Activated T-helper 1 cell treated with Interleukin-2 at 50 U/mL for 16 hours (primary cell): Measurements from ENCODE around the gene RHBDD3.

Source experiments
- DNase-seq: peaks from one replicate; pipeline ENCODE4 v3.0.0-alpha.2; 2020; ENCODE audit warnings: low read depth

The RHBDD3 gene

DNA sequence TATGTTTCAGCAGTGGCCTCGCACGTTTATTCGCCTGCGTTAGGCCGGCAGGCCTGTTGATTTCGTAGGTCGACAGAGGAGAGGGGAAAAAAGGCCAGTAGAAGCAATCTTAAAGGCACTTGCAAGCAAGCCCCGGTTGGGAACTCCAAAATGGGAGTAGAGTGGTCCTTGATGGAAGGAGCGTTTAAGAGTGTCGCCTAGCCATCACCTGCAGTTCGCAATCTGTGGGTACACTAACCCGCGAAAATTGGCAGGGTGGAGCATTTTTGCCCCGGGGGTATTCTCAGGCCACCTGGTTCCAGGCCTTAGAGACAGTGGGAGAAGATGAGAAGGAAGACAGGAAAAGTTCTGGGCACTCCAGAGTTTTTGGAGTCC is 1.4 kb upstream of the RHBDD3 start:
- no peak for DNase-seq

- peak; percentile 10 for DNase-seq
These were observed 889 bp upstream of the RHBDD3 start for GRCh38 chr22:29268511-29269229.

DNA sequence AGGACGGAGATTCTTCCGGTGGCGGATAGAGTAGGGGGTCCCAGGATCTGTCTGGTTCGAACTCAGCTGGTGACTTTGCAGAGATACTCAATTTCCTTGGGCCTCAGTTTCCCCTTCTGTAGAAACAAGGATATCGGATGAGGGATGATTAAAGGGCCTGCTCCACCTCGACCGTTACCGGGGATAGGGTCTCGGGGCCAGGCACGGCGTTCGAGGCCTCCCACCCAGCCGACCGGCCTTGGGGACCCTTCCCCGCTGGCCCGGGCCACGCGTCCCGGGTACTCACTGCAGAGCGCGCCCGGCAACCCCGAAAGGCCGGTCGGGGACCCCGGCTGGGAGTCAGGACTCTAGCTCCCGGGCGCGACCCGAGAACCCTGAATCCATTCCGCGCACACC is 321 bp downstream of the RHBDD3 start:
- DNase-seq: no peak

- no peak for DNase-seq
These were observed 968 bp downstream of the RHBDD3 start for GRCh38 chr22:29266564-29267461.

- DNase-seq: no peak
These were observed 1.9 kb downstream of the RHBDD3 start for GRCh38 chr22:29265929-29266328.

- DNase-seq: no peak
These were observed 2.5 kb downstream of the RHBDD3 start for GRCh38 chr22:29265305-29265704.

GRCh38 chr22:29263791-29264276 is 3.9 kb downstream of the RHBDD3 start:
- DNase-seq: no peak

- no peak for DNase-seq
These were observed 7.0 kb downstream of the RHBDD3 start for GRCh38 chr22:29260601-29261315.

GRCh38 chr22:29260031-29260560 is 7.7 kb downstream of the RHBDD3 start:
- DNase-seq: no peak

- no peak for DNase-seq
These were observed 8.4 kb downstream of the RHBDD3 start for GRCh38 chr22:29259253-29259899.

GRCh38 chr22:29258407-29259252 is 9.2 kb downstream of the RHBDD3 start:
- DNase-seq: no peak

DNA sequence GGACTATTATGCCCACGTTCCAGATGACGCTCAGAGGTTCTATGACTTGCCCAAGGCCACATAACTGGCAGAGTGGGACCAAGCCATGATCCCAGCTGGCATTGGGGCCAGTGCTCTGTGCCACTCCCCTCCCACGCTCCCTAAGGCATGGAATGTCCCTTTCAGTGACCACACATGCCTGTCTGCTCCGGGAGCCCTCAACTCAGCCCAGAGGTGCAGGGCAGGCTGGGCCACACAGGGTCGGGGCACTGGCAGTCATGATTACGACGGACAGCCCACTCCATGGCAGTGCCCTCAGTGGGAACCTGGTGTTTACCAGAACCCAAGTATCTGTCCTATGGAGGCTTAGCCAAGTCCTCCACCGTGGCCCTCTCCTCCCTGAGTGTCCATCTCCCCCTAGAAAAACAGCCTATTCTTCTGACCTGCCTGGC is 10.0 kb downstream of the RHBDD3 start:
- DNase-seq: no peak

DNA sequence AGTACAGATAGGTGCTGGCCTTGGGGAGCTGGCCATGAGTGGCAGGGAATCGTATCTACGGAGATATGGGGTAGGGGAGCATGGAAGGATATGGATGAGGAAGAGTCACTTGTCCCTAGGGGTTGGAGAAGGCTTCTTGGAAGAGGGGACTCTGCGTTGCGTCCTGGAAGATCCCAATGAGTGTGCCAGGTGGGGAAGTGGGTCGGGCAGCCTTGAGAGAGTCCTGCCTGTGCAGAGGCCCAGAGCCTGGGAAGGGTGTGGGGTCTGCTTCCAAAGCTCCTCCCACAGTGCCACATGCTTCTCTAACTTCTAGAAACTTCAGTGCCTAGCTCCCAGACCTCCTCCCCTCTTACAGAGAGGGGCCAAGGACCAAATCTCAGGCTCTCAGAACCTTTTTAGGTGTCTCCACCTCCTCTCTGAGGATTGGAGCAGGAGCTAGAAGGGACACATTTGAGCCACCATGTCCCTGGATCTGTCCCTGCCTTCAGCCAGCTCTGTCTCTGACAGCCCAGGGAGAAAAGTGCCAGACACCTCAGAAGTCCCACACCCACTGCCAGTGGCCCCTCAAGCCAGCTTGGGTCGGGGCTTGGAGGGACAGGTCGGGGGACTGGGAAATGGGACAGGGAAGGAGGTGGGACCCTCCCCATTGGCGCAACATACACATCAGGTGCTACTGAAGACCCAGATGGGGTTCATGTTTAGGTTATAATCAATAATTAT is 11.0 kb downstream of the RHBDD3 start:
- no peak for DNase-seq

DNA sequence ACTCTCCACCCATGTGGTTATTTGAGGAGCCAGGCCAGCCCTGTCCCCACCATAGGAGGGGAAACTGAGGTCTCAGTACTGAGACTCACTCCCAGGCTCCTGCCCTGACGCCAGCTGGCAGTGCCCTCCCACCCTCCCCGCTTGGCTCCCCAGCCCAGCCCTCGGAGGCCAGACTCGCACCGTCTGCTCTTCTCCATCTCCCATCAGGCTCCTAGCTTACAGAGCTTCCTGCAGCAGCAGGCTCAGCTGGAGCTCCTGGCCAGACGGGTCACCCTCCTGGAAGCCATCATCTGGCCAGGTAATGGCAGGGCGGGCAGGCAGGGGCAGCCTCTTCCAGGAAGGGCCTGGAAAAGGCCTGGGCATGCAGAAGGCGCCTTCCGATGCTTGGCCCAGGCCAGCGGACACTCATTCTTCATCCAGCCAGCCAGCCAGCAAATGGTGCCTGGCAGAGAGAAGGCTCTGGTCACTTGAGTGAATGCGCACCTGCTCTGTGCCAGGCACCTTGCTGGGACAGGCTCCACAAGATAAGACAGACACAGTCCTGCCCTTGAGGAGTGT is 12.6 kb downstream of the RHBDD3 start:
- DNase-seq: no peak

DNA sequence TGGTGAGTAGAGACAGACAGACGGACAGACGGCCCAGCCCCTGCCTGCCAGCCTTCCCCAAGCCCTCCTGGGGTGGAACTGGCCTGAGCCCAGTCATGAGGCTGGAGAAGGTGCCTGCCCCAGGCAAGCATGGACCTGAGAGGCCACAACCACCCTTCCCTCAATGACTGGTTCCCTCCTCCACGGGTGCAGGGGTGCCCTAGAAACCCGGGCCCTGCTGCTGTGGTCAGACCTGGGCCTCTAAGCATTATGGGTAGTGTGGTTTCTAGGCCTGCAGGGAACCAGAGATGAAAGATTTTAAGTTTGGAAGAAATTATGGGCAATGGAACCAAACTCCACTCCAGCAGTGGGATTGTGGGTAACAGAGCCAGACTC is 13.5 kb downstream of the RHBDD3 start:
- DNase-seq: no peak

- no peak for DNase-seq
These were observed 14.1 kb downstream of the RHBDD3 start for GRCh38 chr22:29253561-29254285.

GRCh38 chr22:29251981-29252911 is 15.5 kb downstream of the RHBDD3 start:
- DNase-seq: no peak

DNA sequence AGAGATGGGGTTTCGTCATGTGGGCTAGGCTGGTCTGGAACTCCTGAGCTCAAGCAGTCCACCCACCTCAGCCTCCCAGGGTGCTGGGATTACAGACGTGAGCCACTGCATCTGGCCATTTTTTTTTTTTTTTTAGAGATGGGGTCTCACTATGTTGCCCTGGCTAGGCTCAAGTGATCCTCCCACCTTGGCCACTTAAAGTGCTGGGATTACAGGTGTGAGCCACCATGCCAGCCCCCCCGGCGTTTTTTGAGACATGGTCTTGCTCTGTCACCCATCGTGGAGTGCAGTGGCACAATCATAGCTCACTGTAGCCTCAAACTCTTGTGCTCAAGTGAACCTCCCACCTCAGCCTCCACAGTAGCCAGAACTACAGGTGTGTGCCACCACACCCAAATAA is 16.5 kb downstream of the RHBDD3 start:
- no peak for DNase-seq
